NCI-H1694 treated with DMSO at 0.1 percent for 48 hours (cell line): ENCODE measurements around the gene ZNRF2.
A peak's percentile ranks its signal among the peaks of the same experiment; 100 is the strongest.
"Not testable (repeated sequence)": the region's sequence is repeated elsewhere in the genome, so short reads cannot be mapped to it uniquely, and the experiment has no call there.

Source experiments
- DNase-seq: peaks from one replicate; lab custom pipeline; 2025; lab: John Stamatoyannopoulos, UW

Gene ZNRF2

DNA sequence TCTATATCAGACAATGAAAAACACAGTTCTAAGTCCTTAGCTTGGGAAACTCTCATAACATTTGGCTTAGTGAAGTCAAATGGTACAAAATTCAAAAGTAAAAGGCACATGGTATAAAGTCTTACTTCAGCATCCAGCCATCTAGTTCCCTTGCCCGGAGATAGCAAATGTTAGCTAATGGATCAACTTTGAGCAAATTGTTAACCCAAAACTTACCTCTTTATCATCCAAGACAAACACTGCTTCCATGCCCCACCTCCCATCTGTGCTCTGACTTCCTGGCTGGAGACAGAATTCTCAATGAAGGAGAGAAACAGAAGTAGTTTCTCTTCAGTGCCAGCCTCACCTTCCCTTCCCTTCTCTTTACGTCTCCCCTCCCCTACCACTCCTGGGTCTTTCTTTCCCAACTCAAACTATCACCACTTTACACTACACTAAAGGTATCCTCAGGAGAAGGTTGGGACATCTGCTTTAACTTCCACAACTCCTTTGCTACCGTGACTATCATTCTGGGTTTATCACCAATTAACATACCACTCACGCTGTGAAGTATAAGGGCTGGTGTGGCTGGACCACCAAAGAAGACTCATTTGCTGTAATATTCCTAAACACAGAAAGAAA, 21.2 kb upstream of the ZNRF2 start:
- DNase-seq = no peak

DNA sequence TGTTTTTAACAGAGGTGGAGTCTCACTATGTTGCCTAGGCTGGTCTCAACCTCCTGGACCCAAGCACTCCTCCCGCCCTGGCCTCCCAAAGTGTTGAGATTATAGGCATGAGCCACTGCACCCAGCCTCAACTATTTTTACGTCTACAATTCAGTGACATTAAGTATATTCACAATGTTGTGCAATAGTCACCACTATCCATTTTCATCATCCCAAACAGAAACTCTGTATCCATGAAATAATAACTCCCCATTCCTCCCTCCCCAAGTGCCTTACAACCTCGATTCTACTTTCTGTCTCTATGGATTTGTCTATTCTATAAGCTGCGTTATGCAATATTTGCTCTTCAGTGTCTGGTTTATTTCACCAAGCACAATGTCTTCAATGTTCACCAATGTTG, 20.3 kb upstream of the ZNRF2 start:
- no peak for DNase-seq

DNA sequence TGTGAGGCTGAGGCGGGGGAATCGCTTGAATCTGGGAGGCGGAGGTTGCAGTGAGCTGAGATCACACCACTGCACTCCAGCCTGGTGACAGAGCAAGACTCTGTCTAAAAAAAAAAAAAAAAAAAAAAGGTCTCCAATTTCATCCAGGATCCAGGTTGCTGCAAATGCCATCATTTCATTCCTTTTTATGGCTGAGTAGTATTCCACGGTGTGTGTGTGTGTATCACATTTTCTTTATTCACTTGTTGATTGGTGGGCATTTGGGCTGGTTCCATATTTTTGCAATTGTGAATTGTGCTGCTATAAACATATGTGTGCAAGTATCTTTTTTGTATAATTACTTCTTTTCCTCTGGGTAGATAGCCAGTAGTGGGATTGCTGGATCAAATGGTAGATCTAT, 19.2 kb upstream of the ZNRF2 start:
- not testable (repeated sequence) for DNase-seq

DNA sequence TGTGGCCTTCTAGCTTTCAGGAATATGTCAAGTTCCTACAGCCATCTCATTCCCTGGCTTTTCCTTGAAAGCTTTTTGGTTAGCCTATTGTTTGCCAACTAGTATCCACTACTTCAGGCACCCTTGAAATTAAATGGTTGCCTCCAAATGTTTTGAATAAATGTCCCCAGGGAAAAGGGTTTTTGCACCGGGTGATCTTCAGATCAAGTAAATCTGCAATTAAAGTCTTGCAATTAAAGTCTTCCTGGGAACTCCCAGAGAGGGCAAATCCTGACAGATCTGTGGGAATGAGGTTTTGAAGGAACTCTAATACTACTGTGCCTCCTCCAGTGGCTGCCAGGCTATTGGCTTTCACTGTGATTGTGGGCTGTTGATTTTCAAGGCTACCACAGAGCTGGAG, 17.7 kb upstream of the ZNRF2 start:
- no peak for DNase-seq

DNA sequence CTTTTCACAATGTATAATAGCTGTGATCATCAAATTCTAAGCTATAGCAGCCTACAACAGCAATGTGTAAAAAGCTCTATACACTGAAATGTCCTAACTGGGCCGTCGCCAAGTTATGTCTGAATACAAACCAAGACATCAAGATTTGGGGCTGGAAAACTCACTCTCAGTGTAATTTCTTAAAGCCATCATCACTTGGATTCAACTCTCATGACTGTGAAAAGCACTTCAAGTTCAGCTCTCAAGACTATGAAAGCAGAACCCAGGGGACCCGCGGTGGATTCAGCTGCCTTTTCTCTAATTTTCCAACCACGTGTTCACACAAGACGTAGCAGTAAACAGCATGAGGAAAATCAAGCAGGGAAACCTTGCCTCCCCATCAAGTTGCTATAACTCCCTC, 15.8 kb upstream of the ZNRF2 start:
- DNase-seq = no peak

DNA sequence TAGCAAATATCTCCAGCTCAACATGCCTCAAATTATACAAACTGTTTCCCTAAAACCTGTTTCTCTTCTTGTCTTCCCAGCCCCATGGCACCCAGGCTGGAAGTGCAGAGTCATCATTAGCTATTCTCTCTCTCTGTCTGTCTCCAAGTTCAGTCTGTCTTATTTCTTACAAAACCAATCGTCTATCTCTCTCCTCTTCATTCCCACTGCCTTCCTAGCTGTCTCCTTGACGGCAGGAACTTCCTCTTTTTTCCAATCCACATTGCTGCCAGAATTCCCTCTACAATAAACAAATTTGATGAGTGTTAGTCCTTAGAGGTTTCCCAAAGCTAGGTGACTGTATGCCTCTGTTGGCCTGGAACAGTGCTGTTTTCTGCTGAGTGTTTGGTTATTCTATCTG, 14.9 kb upstream of the ZNRF2 start:
- DNase-seq = no peak

DNA sequence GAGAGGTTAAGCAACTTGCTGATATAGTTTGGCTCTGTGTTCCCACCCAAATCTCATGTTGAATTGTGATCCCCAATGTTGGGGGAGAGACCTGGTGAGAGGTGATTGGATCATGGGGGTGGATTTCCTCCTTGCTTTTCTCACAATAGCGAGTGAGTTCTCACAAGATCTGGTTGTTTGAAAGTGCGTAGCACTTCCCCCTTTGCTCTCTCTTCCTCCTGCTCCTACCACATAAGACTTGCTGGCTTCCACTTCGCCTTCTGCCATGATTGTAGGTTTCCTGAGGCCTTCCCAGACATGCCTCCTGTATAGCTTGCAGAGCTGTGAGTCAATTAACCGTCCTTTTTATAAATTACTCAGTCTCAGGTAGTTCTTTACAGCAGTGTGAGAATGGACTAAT, 13.5 kb upstream of the ZNRF2 start:
- DNase-seq = no peak

DNA sequence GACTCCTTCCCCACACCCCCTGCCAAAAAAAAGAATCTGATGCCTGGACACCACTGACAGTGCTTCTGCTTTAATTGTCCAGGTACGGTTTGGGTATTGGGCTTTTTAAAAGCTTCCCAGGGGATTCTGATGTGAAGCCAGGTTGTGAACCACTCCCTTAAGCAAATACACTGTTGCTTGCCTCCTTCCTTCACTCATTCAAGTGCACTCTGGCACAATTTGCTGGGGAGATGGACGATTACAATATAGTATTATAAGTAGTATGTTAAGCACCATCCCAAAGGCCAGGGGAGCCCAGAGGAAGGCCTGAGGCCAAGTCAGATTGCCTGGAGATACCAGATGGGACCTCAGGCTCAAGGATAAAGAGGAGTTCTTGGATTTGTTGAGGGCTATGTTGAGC, 12.3 kb upstream of the ZNRF2 start:
- no peak for DNase-seq

DNA sequence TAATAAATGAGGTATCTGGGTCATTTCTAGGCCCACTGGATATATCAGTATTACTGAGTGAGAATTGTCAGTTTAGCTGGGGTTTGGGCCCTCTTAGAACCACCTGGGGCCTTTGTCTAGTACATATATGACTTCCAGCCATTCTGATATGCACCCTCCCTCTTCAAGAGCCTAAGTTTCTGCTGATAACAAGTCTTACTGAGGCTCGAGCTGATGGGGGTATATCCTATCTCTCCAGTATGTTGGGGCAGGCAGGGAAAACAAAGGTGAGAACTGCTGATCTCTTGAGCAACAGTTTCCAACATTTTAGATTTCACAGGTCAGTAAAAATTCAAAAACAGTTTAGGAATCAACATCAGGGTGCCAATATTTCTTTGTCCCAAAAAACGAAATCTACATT, 10.8 kb upstream of the ZNRF2 start:
- no peak for DNase-seq

DNA sequence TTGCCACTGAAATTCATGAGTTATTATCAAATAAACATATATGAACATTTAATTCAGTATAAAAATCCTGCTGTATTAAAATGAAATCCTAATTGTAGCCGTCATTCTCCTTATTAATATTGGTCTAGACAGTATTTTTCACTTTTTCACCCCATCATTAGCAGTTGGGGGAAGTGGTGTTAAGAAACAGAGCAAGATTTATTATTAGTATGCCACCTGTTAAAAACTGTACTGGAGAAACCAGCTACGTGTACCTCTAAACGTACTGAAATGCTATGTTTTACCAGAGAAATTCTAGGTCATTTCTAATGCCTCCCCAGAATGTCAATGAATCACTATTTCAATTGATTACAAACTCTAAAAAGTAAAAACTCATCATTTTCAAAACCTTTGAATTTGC, 9.8 kb upstream of the ZNRF2 start:
- no peak for DNase-seq

DNA sequence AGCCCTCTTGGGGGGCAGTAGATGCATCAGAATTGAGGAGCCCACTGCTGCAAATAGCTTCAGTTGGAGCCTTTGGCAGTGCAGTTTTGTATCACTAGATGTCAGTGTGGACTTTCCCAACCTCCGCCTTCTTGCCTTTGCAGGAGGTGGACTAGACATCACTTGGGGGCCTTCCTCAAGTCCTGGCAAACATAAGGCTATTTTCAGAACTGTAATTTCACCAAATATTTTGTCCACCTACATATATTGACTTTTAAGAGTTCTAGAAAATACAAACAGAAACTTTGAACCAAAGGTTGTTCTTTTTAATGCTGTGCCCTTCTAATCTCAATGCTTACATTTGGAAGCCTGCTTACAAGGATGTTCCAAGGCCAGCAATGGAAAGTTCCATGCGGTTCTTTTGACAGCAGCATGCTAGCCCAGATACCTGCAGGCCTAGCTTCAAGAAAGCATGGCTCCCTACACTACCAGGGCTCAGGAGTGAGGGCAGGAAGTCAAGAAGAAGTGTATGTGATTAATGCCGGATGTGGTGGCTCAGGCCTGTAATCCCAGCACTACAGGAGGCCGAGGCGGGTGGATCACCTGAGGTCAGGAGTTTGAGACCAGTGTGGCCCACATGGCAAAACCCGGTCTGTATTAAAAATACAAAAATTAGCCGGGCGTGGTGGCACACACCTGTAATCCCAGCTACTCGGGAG, 8.0 kb upstream of the ZNRF2 start:
- DNase-seq = peak; percentile 61

DNA sequence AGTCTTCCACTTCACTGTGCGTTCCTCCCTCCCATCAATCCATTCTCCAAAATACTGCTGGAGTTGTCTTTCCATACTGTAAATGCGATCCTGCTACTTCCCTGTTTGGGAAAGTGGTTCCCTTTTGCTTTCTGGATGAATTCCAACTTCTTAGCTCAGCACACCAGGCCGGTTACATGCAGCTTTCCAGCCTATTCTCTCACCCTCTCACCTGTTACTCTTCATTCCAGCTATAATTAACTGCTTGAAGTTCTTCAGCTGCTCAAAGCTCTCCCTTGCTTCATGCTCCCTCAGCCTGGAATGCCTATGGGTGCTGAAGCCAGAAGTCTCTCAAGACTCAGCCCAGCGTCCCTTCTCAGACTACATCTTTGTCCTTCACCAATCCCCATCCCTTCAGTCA, 6.0 kb upstream of the ZNRF2 start:
- DNase-seq = no peak

DNA sequence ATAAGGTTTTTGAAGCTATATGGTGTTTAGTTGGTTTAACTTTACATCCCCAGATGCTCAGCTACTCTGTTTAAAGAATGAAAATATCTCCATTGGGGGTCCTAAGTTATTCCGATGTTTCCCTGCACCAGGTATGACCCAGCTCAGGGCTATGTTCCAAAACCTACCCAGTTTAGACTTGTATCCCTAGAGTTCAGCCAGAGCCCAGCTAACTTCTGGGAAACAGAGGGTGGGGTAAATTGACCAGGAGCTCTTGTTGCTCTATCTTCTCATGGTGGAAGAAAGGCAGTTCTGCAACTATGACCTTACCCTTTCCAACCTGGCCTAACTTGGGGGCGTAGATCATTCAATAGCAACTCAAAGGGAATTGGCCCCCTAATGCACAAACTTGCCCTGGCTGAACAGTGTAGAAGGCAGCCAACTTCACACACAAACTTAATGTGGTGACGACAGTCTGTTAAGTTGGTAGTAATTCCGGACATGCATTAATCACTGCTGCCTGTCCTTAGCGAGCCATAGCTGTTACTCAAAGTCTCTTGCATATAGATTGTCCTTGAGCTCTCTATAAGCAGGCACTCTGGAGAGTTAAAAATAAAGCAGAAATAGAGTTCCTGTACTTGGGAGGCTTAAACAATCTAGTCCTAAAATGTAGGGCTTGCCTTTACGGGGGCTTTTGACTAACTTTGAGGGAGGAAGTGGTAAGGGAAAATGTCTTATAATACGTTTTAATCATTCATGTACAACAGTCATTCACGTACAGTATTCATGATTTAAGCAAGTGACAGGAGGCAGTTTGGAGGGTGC, 5.3 kb upstream of the ZNRF2 start:
- DNase-seq = no peak

DNA sequence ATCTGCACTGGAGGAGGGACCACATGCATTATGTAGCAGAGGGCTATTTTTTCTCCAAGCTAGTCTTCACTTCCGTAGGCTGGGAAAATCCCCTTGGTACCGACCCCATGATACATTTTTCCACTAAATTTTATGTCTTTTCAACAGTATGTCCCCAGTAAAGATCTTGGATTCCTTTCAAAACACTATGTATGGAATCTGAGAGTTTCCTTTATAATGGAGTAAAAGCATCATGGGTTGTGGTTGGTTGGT, 4.8 kb upstream of the ZNRF2 start:
- no peak for DNase-seq

DNA sequence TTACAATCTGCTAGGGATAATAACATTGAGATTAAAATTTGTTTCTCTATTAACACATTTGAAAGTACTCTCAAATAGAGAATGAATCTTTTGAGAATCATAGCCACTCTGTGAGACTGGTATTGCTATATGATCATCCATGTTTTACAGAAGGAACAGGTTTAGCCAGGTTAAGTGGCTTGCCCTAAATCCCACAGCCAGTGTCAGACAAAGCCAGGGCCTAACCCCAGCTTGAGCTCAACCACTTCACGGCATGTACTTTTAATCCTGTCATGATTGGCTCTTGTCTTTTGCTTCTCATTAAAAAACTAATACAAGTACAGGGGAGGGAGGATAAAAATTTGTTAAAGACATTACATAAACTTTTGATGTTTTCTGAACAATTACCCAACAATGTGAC, 3.8 kb upstream of the ZNRF2 start:
- no peak for DNase-seq

DNA sequence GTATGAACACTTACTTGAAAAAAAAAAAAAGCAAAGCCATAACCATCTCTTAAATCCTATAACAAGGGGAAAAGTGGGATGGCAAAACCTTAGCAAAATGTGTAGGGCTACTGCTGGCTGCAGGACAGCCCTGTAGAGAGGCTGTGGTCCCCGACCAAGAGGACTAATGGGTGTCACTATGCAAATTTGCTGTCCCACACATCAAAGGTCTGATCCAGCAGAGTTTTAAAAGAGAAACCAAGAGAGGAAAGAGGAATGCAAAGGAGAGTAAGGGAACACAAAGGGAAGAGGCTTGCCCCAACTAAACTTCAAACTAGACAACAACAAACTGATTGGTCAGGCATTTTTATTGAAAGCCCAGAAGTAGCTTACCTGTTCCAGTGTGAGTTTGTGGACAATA, 3.1 kb upstream of the ZNRF2 start:
- DNase-seq = no peak

DNA sequence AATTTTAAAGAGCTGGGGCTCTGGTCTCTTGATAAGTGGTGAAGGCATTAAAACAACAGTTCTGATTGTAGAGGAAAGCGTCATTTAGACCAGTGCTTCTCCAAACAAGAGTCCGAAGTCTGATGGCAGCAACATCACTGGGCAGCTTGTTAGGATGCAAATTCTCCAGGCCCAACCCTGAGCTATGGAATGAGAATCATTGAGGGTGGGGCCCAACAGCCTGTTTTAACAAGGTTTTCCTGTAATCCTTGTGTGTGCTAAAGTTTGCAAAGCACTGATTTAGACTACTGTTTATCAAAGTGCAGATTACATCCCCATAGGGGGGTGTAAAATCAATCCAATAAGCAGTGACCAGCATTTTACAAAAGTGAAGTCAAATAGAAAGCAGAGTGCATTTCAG, 2.6 kb upstream of the ZNRF2 start:
- DNase-seq = no peak

DNA sequence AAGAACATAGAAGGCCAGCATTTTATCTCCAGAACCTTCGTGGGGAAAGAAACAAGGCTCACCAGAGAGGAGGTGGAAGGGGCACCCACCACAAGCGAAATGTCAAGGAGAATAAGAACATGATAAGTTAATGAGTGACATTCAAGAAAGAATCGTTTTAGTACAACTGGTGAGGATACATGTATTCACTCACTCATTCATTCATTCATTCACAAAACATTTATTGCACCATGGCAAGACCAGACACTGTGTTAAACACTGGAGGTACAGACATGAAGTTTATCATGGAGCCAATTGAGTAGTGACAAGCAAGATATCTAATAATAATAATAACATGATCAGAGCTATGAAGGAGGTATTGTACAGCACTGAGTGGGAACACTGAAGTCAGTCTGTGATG, 1.7 kb upstream of the ZNRF2 start:
- DNase-seq = no peak

DNA sequence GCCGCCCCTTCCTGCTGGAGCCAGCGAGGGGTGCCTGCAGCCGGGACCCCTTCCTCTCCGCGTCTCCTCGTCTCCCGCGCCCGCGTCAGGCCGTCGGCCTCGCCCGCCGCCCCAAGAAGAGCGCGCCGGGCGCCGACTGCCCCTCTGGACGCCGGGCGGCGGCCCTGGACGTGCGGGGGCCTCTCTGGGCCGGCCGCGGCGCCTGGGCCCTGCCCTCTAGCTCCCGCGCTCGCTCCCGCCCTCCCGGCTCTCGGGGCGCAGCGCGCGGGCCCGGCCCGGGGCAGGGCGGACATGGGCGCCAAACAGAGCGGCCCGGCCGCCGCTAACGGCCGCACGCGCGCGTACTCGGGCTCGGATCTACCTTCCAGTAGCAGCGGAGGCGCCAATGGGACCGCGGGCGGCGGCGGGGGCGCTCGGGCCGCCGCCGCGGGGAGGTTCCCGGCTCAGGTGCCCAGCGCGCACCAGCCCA, 704 bp downstream of the ZNRF2 start:
- no peak for DNase-seq

DNA sequence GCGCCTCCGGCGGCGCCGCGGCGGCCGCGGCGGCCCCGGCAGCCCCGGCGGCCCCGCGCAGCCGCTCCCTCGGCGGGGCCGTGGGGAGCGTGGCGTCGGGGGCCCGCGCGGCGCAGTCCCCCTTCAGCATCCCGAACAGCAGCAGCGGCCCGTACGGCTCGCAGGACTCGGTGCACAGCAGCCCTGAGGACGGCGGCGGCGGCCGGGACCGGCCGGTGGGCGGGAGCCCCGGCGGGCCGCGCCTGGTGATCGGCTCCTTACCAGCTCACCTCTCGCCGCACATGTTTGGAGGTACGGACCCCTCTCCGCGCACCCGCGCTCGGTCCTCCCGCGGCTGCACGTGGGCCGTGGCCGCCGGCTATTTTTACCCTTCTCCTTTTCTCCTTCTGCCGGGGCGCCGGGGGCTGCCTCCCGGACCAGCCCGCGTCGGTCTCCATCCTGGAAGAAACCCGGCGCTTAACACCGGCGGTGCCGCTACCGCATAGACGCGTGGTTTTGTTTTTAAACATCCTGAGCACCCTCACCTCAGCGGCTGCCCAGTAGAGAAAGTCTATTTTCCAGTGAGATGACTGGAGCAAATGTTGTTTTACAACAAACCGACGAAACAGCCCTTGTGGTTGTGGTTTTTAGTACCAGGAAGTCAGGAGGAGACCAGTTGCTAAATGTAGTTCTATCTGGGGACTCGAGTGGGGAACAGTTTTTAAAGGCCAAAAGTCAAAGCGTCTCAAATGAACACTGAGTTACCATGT, 1.3 kb downstream of the ZNRF2 start:
- peak; percentile 26 for DNase-seq

DNA sequence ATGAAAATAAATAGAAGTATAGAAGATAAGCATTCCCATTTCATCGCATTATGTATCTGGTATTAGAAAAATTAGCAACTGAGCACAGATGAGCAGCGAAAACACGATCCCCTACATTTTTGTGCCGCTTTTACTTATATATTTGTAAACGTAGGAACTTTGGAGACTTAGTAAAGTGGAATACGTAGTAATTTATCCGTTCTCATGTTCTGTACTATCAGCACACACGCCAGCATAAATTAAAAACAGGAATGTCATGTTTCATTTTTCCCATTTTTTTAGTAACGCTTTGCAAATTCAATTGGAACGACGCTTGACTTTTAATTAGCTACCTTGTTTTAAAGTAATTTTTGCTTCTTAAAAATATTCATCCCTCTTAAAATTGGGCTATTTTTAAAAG, 2.4 kb downstream of the ZNRF2 start:
- DNase-seq = no peak

DNA sequence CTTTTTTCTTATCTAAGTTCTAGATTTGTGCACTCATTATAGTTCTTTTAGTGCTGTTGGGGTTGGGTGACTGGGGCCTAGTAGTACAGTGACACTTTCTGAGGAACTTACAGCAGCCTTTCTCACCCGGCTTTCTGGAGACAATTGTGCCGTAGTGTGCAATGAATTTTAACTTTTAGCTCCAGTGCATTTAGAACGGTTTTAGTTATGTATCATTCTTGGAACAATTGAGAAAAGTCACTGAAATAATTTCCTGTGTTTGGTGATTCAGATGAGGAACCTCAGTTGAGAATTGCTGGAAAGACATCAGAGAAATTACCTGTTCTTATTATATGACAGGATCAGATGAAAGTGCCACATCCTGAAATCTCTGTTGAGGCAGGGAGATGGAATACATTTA, 3.2 kb downstream of the ZNRF2 start:
- DNase-seq = not testable (repeated sequence)

DNA sequence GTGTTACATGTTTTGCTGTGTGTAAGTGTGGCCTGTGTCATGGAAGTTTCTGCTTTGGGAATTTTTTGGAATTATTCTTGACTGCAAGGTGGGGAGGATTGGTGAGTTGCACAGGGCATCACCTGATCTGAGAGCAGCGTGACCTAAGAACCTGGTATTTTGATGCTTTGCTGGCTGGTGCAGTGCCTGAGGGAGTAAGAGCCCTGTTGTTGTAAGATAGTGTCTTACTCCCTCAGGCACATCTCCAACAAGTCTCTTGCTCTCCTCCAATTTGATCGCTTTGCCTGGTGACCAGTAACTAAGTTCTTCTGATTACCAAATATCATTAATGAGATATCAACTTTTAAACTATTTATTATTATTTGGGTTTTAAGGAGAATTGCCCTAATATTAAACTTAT, 5.2 kb downstream of the ZNRF2 start:
- DNase-seq = not testable (repeated sequence)
